Measurements from ENCODE around the gene DOCK2.

- no peak for TF ChIP-seq POLR2A (IDR thresholded peaks at IDR 0.05)
- no peak for TF ChIP-seq CTCF (IDR thresholded peaks at IDR 0.05)
Measured at GRCh38 chr5:169917500-169917899, 280.4 kb downstream of the DOCK2 start.

Measured in lower leg skin (tissue), 3 donors.